Esophagus muscularis mucosa (tissue), 3 donors: ENCODE results near the gene MYO1E.

ENCODE experiments used
- CTCF ChIP-seq, 3 experiments: fragments of 200-600 bp in 2 of 3; fragments of 450-650 bp in 1 of 3; sonication (generic) in 2 of 3; IDR thresholded peaks; one replicate each; pipeline ENCODE4 v1.5.1; 2017 to 2019; ENCODE audit warnings: antibody characterized with exemption in 3 of 3, mild to moderate bottlenecking in 2 of 3, moderate library complexity in 1 of 3
- POLR2A ChIP-seq: fragments of 450-650 bp; IDR thresholded peaks from one replicate; pipeline ENCODE4 v1.6.1; 2017; ENCODE audit warnings: antibody characterized with exemption, moderate library complexity, mild to moderate bottlenecking, low read depth
- POLR2AphosphoS5 ChIP-seq, 2 donors: sonication (generic); formaldehyde crosslinking; IDR thresholded peaks; one replicate each; pipeline ENCODE4 v1.6.1; 2017; ENCODE audit warnings: antibody characterized with exemption in 2 of 2

- no peak for TF ChIP-seq CTCF (IDR thresholded peaks at IDR 0.05)
- TF ChIP-seq POLR2A = no peak
- TF ChIP-seq POLR2AphosphoS5 (IDR thresholded peaks at IDR 0.05) = no peak
Observed at GRCh38 chr15:59256482-59256881, 116.2 kb downstream of the MYO1E start.
